Memory B cell (primary cell): ENCODE measurements around the gene FZD8.

ENCODE experiments used
- ATAC-seq: fragments of 150-1000 bp; cut with Tn5 transposase; 2 replicates; pipeline ENCODE4 v1.10.0; 2021; ENCODE audit warnings: low read depth, mild to moderate bottlenecking, moderate library complexity
- DNase-seq, 2 donors: peaks; one replicate each; pipeline ENCODE4 v3.0.0; 2022; ENCODE audit warnings: low spot score in 2 of 2
- H3K27ac Mint-ChIP-seq: one replicate; pipeline ENCODE4 v1.8.0; 2022; ENCODE audit warnings: mild to moderate bottlenecking, moderate library complexity, mixed read lengths
- H3K27me3 Mint-ChIP-seq: one replicate; pipeline ENCODE4 v1.8.0; 2022; ENCODE audit warnings: mixed read lengths
- H3K36me3 Mint-ChIP-seq: one replicate; pipeline ENCODE4 v1.8.0; 2022; ENCODE audit warnings: mild to moderate bottlenecking, mixed read lengths
- H3K4me1 Mint-ChIP-seq: one replicate; pipeline ENCODE4 v1.8.0; 2022; ENCODE audit warnings: mixed read lengths
- H3K4me3 Mint-ChIP-seq: one replicate; pipeline ENCODE4 v1.8.0; 2022; ENCODE audit warnings: mild to moderate bottlenecking, moderate library complexity, mixed read lengths
- H3K9me3 Mint-ChIP-seq: one replicate; pipeline ENCODE4 v1.8.0; 2022; ENCODE audit warnings: mixed read lengths

FZD8 gene

DNA sequence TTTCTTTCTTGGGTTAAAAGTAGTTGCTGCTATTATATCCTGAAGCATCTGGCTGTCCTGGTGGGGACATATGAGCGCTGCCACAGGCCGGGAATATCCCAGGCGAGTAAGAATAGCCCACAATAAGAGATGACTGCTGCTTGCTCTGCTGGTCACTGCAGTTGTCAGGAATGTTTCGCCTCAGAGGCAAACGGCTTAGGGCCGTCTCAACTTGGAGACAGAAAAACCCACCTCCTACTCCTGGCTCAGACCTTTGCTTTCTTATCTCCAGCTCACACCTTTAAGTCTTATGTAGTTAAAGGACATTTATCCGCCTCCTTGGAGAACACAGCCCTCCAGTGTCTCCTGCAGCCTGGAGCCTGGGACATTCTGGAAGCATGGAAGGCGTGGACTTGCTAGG lies 36.9 kb downstream of the FZD8 start, which contains the start of gene GJD4:
Gene GJD4 (plus strand): TSS at position 151 of the 400 bp plus-strand sequence. CDS start 227 bp downstream, at position 378.
- Mint-ChIP-seq H3K36me3 (peaks cover 5% of the 10 kb centered on the region), H3K27me3 (peaks cover 27% of the 10 kb centered on the region), H3K27ac (no peak within 1 kb of the TSS), H3K4me3 (no peak within 1 kb of the TSS), H3K4me1 (peaks cover 8% of the 10 kb centered on the region), H3K9me3 (peaks cover 7% of the 10 kb centered on the region)
- no peak for ATAC-seq
- DNase-seq: no peak

DNA sequence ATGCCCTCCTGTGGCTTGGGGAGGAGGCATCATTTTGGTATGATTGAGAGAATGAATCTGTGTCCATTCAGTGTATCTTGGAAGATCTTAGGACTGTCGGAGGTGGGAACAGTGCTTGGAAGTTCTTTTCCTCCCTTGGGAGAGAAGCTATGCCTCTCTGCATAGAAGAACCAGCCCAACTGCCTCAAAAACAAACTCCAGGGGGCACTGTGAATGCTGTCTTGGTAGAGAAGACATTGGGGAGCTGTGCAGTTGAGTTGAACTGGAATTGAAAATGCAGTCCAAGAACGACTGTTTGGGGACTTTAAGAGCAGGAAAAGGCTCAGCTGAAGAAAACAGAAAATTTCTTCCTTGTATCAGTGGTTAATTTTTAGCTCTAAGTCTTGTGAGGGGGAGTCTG lies 41.9 kb downstream of the FZD8 start:
- H3K27me3 Mint-ChIP-seq: peaks cover 20% of the 10 kb centered on the region
- H3K4me1 Mint-ChIP-seq: peaks cover 5% of the 10 kb centered on the region
- H3K36me3 Mint-ChIP-seq: peaks cover 5% of the 10 kb centered on the region
- H3K27ac Mint-ChIP-seq: no peak overlapping the region
- no peak for DNase-seq
- peaks cover 8% of the 10 kb centered on the region for H3K9me3 Mint-ChIP-seq
- H3K4me3 Mint-ChIP-seq: no peak overlapping the region
- no peak for ATAC-seq

GRCh38 chr10:35598379-35598778 lies 43.7 kb downstream of the FZD8 start:
- ATAC-seq: no peak
- Mint-ChIP-seq H3K4me1 (peaks cover 6% of the 10 kb centered on the region), H3K36me3 (peaks cover 5% of the 10 kb centered on the region), H3K9me3 (peaks cover 11% of the 10 kb centered on the region), H3K27ac (no peak overlapping the region), H3K4me3 (no peak overlapping the region), H3K27me3 (peaks cover 18% of the 10 kb centered on the region)
- no peak for DNase-seq

- Mint-ChIP-seq H3K27ac (peak overlapping the region; percentile 50), H3K9me3 (peaks cover 9% of the 10 kb centered on the region), H3K27me3 (peaks cover 6% of the 10 kb centered on the region)
These were observed 47.0 kb downstream of the FZD8 start for GRCh38 chr10:35595106-35595505.

GRCh38 chr10:35594115-35595079 lies 47.7 kb downstream of the FZD8 start:
- peaks cover 3% of the 10 kb centered on the region for H3K36me3 Mint-ChIP-seq
- H3K4me3 Mint-ChIP-seq: no peak overlapping the region
- peaks cover 9% of the 10 kb centered on the region for H3K9me3 Mint-ChIP-seq
- peaks cover 6% of the 10 kb centered on the region for H3K27me3 Mint-ChIP-seq
- H3K4me1 Mint-ChIP-seq: peaks cover 5% of the 10 kb centered on the region
- DNase-seq (no peak), ATAC-seq (no peak)
- peak overlapping the region; percentile 50 for H3K27ac Mint-ChIP-seq

More at GRCh38 chr10:35595106-35595505, 47.0 kb downstream of the FZD8 start:
- peaks cover 3% of the 10 kb centered on the region for H3K36me3 Mint-ChIP-seq
- peaks cover 5% of the 10 kb centered on the region for H3K4me1 Mint-ChIP-seq
- DNase-seq (no peak), ATAC-seq (no peak)
- no peak overlapping the region for H3K4me3 Mint-ChIP-seq

DNA sequence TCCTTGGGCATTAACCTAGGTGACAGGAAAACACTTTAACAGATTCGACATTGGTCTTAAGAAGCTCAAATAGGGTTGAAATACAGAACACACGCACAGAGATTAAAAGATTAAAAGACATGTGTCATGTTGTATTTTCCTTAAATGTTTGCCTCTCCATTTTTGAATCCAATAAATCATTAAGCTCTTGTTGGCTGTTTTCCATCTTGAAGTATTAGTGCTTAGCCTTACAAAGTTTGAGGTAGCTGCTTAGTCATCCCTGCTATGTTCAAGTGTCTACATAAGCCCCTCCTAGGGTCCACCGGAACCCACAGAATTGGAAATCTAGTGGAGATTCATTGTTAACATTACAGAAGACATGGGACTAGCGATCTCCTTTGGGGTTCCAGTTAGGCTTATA lies 49.7 kb downstream of the FZD8 start:
- no peak for DNase-seq
- no peak overlapping the region for H3K4me3 Mint-ChIP-seq
- no peak for ATAC-seq
- peaks cover 5% of the 10 kb centered on the region for H3K4me1 Mint-ChIP-seq
- H3K27me3 Mint-ChIP-seq: peaks cover 5% of the 10 kb centered on the region
- peaks cover 3% of the 10 kb centered on the region for H3K36me3 Mint-ChIP-seq
- H3K9me3 Mint-ChIP-seq: peaks cover 9% of the 10 kb centered on the region
- H3K27ac Mint-ChIP-seq: no peak overlapping the region

DNA sequence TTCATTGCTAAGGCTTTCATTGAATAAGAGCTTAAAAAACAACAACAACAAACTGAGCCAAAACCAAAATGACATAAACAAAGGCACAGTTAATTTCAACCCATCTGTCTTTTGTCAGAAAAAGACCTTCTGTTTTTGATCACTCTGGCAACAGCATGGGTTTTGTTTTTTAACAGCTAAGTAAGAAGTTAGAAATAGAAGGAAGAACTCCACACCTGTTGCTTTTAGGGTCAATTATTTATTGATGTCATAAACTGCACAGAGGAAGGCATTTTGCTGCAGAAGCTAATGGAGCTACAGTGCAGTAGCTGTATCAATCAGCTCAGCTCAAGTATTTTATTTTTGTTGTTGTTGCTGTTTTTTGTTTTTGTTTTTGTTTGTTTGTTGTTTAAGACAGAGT lies 53.3 kb downstream of the FZD8 start:
- H3K4me3 Mint-ChIP-seq: no peak overlapping the region
- H3K4me1 Mint-ChIP-seq: peaks cover 2% of the 10 kb centered on the region
- H3K27ac Mint-ChIP-seq: no peak overlapping the region
- H3K9me3 Mint-ChIP-seq: peaks cover 5% of the 10 kb centered on the region
- H3K27me3 Mint-ChIP-seq: peaks cover 16% of the 10 kb centered on the region
- H3K36me3 Mint-ChIP-seq: peaks cover 3% of the 10 kb centered on the region
- ATAC-seq: no peak
- DNase-seq: no peak
